ENCODE measurements around the gene SPOP.

GRCh38 chr17:49602783-49603182 is 75.1 kb downstream of the SPOP start:
- no peak for TF ChIP-seq CTCF (IDR thresholded peaks at IDR 0.05)
- TF ChIP-seq ZFX (IDR thresholded peaks at IDR 0.05; ENCODE audit: borderline replicate concordance), result no peak
